HCT116 (cell line): ENCODE results near the gene KCNA4.

Source experiments
- CTCF ChIP-seq, 3 experiments: fragments of 200-600 bp in 1 of 3; sonication (generic) in 1 of 3; IDR thresholded peaks in 2 of 3; conservative IDR thresholded peaks in 1 of 3; 2 replicates each; pipeline ENCODE4 v1.5.1; 2012 to 2017; ENCODE audit warnings: low read depth in 2 of 3, low read length in 2 of 3, antibody characterized with exemption in 1 of 3, borderline replicate concordance in 1 of 3, control low read depth in 1 of 3, mild to moderate bottlenecking in 1 of 3, mixed read lengths in 1 of 3, mixed run types in 1 of 3, moderate library complexity in 1 of 3; ENCODE audit not compliant: insufficient read depth in 1 of 3
- POLR2A ChIP-seq: IDR thresholded peaks from 2 replicates; pipeline ENCODE4 v1.7.0; 2011; ENCODE audit warnings: borderline replicate concordance; ENCODE audit not compliant: insufficient read depth, insufficient read length; ENCODE audit errors: extremely low read depth
- POLR2AphosphoS5 ChIP-seq: IDR thresholded peaks from 2 replicates; pipeline ENCODE4 v1.6.1; 2011; ENCODE audit warnings: mild to moderate bottlenecking, low read depth, low read length, moderate library complexity

GRCh38 chr11:30002157-30002785 lies 14.6 kb downstream of the KCNA4 start:
- TF ChIP-seq CTCF (IDR thresholded peaks at IDR 0.05 in 2 of 3, conservative IDR thresholded peaks at IDR 0.05 in 1 of 3; ENCODE audit: borderline replicate concordance in 1 of 3, insufficient read depth in 1 of 3, low read depth in 2 of 3, low read length in 2 of 3) (no peak), POLR2AphosphoS5 (no peak), POLR2A (no peak)
